ENCODE data around the gene BAIAP2L1. TPM values are rescaled to one million over a fixed set of nuclear protein-coding genes. Genes with fewer than 3 reads are reported as not detected.

BAIAP2L1 gene
- total RNA-seq, 2 experiments from 2014 or later, result 0.33 to 0.61 TPM

GRCh38 chr7:98284335-98285036 is 116.4 kb downstream of the BAIAP2L1 start:
- DNase-seq (peak in 2 of 14 experiments; percentile 50 to 60), ATAC-seq (ENCODE audit: poor library complexity) (no peak)
- Histone ChIP-seq H3K27ac (ENCODE audit: low read depth in 1 of 2, low read length in 2 of 2) (peak overlapping the region in 1 of 2 donors; percentile 31), H3K4me3 (ENCODE audit: low read length) (peak overlapping the region; percentile 73), H3K27me3 (ENCODE audit: control insufficient read depth in 1 of 2, insufficient read depth in 2 of 2, low read length in 2 of 2) (no peaks in the 10 kb centered on the region), H3K9me3 (ENCODE audit: control insufficient read depth in 1 of 2, insufficient read depth in 1 of 2, low read length in 2 of 2) (no peaks in the 10 kb centered on the region), H3K4me1 (ENCODE audit: insufficient read depth, low read length) (peaks cover 66% of the 10 kb centered on the region), H3K36me3 (ENCODE audit: insufficient read depth, low read length) (no peaks in the 10 kb centered on the region)
- Mint-ChIP-seq H3K27me3 (no peaks in the 10 kb centered on the region), H3K36me3 (ENCODE audit: low read depth) (peaks cover 9% of the 10 kb centered on the region), H3K4me1 (ENCODE audit: low read depth) (peaks cover 43% of the 10 kb centered on the region), H3K27ac (peak overlapping the region; percentile 68), H3K4me3 (peak overlapping the region; percentile 88), H3K9me3 (no peaks in the 10 kb centered on the region)
- intact Hi-C loops (cut with DNase I, micrococcal nuclease), result loop anchor here in 1 of 2 experiments (5.0 to 10.0 kb wide), 6 partner anchors 72 to 1170 kb away; partner anchors contain the start of genes BAIAP2L1, BHLHA15, SDHAF3 and SMURF1
- CTCF ChIA-PET, result no interaction called here
- TF ChIP-seq, protein P1, sequence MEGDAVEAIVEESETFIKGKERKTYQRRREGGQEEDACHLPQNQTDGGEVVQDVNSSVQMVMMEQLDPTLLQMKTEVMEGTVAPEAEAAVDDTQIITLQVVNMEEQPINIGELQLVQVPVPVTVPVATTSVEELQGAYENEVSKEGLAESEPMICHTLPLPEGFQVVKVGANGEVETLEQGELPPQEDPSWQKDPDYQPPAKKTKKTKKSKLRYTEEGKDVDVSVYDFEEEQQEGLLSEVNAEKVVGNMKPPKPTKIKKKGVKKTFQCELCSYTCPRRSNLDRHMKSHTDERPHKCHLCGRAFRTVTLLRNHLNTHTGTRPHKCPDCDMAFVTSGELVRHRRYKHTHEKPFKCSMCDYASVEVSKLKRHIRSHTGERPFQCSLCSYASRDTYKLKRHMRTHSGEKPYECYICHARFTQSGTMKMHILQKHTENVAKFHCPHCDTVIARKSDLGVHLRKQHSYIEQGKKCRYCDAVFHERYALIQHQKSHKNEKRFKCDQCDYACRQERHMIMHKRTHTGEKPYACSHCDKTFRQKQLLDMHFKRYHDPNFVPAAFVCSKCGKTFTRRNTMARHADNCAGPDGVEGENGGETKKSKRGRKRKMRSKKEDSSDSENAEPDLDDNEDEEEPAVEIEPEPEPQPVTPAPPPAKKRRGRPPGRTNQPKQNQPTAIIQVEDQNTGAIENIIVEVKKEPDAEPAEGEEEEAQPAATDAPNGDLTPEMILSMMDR (IDR thresholded peaks at IDR 0.05), result no peak
- POLR2A ChIA-PET, result no interaction called here

GRCh38 chr7:98283887-98284222 is 117.0 kb downstream of the BAIAP2L1 start:
- Mint-ChIP-seq H3K9me3 (no peaks in the 10 kb centered on the region), H3K27ac (peak overlapping the region; percentile 83), H3K4me1 (ENCODE audit: low read depth) (peaks cover 43% of the 10 kb centered on the region), H3K4me3 (peak overlapping the region; percentile 88), H3K27me3 (no peaks in the 10 kb centered on the region), H3K36me3 (ENCODE audit: low read depth) (peaks cover 9% of the 10 kb centered on the region)
- POLR2A ChIA-PET, result no interaction called here
- no peak for ATAC-seq (ENCODE audit: poor library complexity)
- Histone ChIP-seq H3K27ac (ENCODE audit: low read depth in 1 of 2, low read length in 2 of 2) (peak overlapping the region in 1 of 2 donors; percentile 31), H3K27me3 (ENCODE audit: control insufficient read depth in 1 of 2, insufficient read depth in 2 of 2, low read length in 2 of 2) (no peaks in the 10 kb centered on the region), H3K4me1 (ENCODE audit: insufficient read depth, low read length) (peaks cover 66% of the 10 kb centered on the region), H3K36me3 (ENCODE audit: insufficient read depth, low read length) (no peaks in the 10 kb centered on the region), H3K4me3 (ENCODE audit: low read length) (peak overlapping the region; percentile 73), H3K9me3 (ENCODE audit: control insufficient read depth in 1 of 2, insufficient read depth in 1 of 2, low read length in 2 of 2) (no peaks in the 10 kb centered on the region)
- intact Hi-C loops (cut with DNase I, micrococcal nuclease), result loop anchor here in 1 of 2 experiments (2.0 to 10.0 kb wide), 7 partner anchors 72 to 1169 kb away; partner anchors contain the start of genes BAIAP2L1, BHLHA15, LMTK2 and SDHAF3
- no peak for DNase-seq
- CTCF ChIA-PET, result no interaction called here
- TF ChIP-seq, protein P1 (IDR thresholded peaks at IDR 0.05), result no peak

- POLR2A ChIA-PET, result interaction anchor here (5.1 kb wide), 1 partner anchor 32 kb away, joined by 65 read pairs; the partner anchor contains the start of gene TECPR1
- Mint-ChIP-seq H3K4me3 (peak overlapping the region; percentile 88), H3K27me3 (no peaks in the 10 kb centered on the region), H3K4me1 (ENCODE audit: low read depth) (peaks cover 43% of the 10 kb centered on the region), H3K9me3 (no peaks in the 10 kb centered on the region), H3K27ac (peak overlapping the region; percentile 83), H3K36me3 (ENCODE audit: low read depth) (peaks cover 9% of the 10 kb centered on the region)
- Histone ChIP-seq H3K27me3 (ENCODE audit: control insufficient read depth in 1 of 2, insufficient read depth in 2 of 2, low read length in 2 of 2) (no peaks in the 10 kb centered on the region), H3K4me1 (ENCODE audit: insufficient read depth, low read length) (peaks cover 66% of the 10 kb centered on the region), H3K36me3 (ENCODE audit: insufficient read depth, low read length) (no peaks in the 10 kb centered on the region), H3K9me3 (ENCODE audit: control insufficient read depth in 1 of 2, insufficient read depth in 1 of 2, low read length in 2 of 2) (no peaks in the 10 kb centered on the region), H3K27ac (ENCODE audit: low read depth in 1 of 2, low read length in 2 of 2) (no peak overlapping the region), H3K4me3 (ENCODE audit: low read length) (peak overlapping the region; percentile 73)
- ATAC-seq (ENCODE audit: poor library complexity) (no peak), DNase-seq (peak in 3 of 14 experiments; percentile 17 to 71 (median 59))
- CTCF ChIA-PET, result no interaction called here
- intact Hi-C loops (cut with DNase I, micrococcal nuclease), result loop anchor here in 1 of 2 experiments (2.0 to 10.0 kb wide), 7 partner anchors 71 to 1169 kb away; partner anchors contain the start of genes BAIAP2L1, BHLHA15, LMTK2 and SDHAF3
- TF ChIP-seq, protein P1 (IDR thresholded peaks at IDR 0.05), result no peak
Measured at GRCh38 chr7:98283127-98283886, 117.6 kb downstream of the BAIAP2L1 start.

Data from CD4-positive, alpha-beta T cell (primary cell).